Neural cell (in vitro differentiated cells): Measurements from ENCODE around the gene OR8A1. TPM values are rescaled to one million over a fixed set of nuclear protein-coding genes. Genes with fewer than 3 reads are reported as not detected.

Source experiments
- H2AFZ ChIP-seq: fragments of 200-600, 300-800 bp; sonication (generic), shearing (Covaris generic); 2 replicates; pipeline ENCODE4 v1.6.0; 2014; ENCODE audit warnings: low read depth, mild to moderate bottlenecking, antibody characterized with exemption, low read length, moderate library complexity
- H3F3A ChIP-seq: fragments of 200-600 bp; shearing (Covaris generic); 2 replicates; pipeline ENCODE4 v1.6.1; 2016; ENCODE audit warnings: mild to moderate bottlenecking, moderate library complexity, mixed read lengths, antibody characterized with exemption, low read length; ENCODE audit not compliant: insufficient read depth, poor library complexity, severe bottlenecking
- H3K27ac ChIP-seq: fragments of 200-600, 300-800 bp; sonication (generic), shearing (Covaris generic); 2 replicates; pipeline ENCODE4 v1.5.1; 2014; ENCODE audit warnings: mild to moderate bottlenecking, low read length, moderate library complexity
- H3K27me3 ChIP-seq: fragments of 300-800, 200-600 bp; sonication (generic), shearing (Covaris generic); 2 replicates; pipeline ENCODE4 v1.6.0; 2014; ENCODE audit warnings: mild to moderate bottlenecking, low read depth, low read length, moderate library complexity; ENCODE audit not compliant: insufficient read depth
- H3K36me3 ChIP-seq: fragments of 300-800, 200-600 bp; sonication (generic), shearing (Covaris generic); 2 replicates; pipeline ENCODE4 v1.5.1; 2014; ENCODE audit warnings: mild to moderate bottlenecking, antibody characterized with exemption, low read length, moderate library complexity; ENCODE audit not compliant: insufficient read depth
- H3K4me2 ChIP-seq: fragments of 300-800, 200-600 bp; sonication (generic), shearing (Covaris generic); 2 replicates; pipeline ENCODE4 v1.6.0; 2014; ENCODE audit warnings: mild to moderate bottlenecking, low read length
- H3K4me3 ChIP-seq: fragments of 300-800, 200-600 bp; sonication (generic), shearing (Covaris generic); 2 replicates; pipeline ENCODE4 v1.5.1; 2014; ENCODE audit warnings: mild to moderate bottlenecking, low read length, moderate library complexity
- H3K79me2 ChIP-seq: fragments of 200-600 bp; shearing (Covaris generic); replicated peaks from 2 replicates; pipeline ENCODE4 v1.6.0; 2014; ENCODE audit warnings: mild to moderate bottlenecking, low read length, moderate library complexity; ENCODE audit not compliant: insufficient read depth
- H3K9ac ChIP-seq: fragments of 300-800, 200-600 bp; sonication (generic), shearing (Covaris generic); 2 replicates; pipeline ENCODE4 v1.6.1; 2016; ENCODE audit warnings: mild to moderate bottlenecking, low read length, mixed read lengths
- H3K9me2 ChIP-seq: fragments of 200-600 bp; shearing (Covaris generic); 2 replicates; pipeline ENCODE4 v1.6.1; 2016; ENCODE audit warnings: mild to moderate bottlenecking, low read length, mixed read lengths; ENCODE audit not compliant: insufficient read depth
- H3K9me3 ChIP-seq: fragments of 200-600, 300-800 bp; sonication (generic), shearing (Covaris generic); 2 replicates; pipeline ENCODE4 v1.6.1; 2016; ENCODE audit warnings: mild to moderate bottlenecking, mixed run types, low read length, moderate library complexity, mixed read lengths
- H4K20me1 ChIP-seq: fragments of 200-600 bp; shearing (Covaris generic); 2 replicates; pipeline ENCODE4 v1.6.1; 2016; ENCODE audit warnings: mild to moderate bottlenecking, mixed run types; ENCODE audit not compliant: insufficient read depth
- EP300 ChIP-seq: fragments of 450-650 bp; conservative IDR thresholded peaks from 2 replicates; pipeline ENCODE4 v1.6.1; 2014; ENCODE audit warnings: antibody characterized with exemption, mild to moderate bottlenecking, moderate library complexity; ENCODE audit not compliant: poor library complexity, severe bottlenecking
- EZH2 ChIP-seq: fragments of 200-600, 300-800 bp; shearing (Covaris generic), sonication (generic); IDR thresholded peaks from 2 replicates; pipeline ENCODE4 v1.6.1; 2014; ENCODE audit warnings: antibody characterized with exemption, low read length, borderline replicate concordance, mild to moderate bottlenecking; ENCODE audit not compliant: insufficient read depth, poor library complexity, severe bottlenecking
- MXI1 ChIP-seq: fragments of 450-650 bp; conservative IDR thresholded peaks from 2 replicates; pipeline ENCODE4 v1.6.1; 2014; ENCODE audit warnings: antibody characterized with exemption, mild to moderate bottlenecking; ENCODE audit not compliant: poor library complexity, severe bottlenecking
- POLR2AphosphoS5 ChIP-seq: IDR thresholded peaks from 2 replicates; pipeline ENCODE4 v1.6.1; 2012
- RAD21 ChIP-seq: fragments of 450-650 bp; conservative IDR thresholded peaks from 2 replicates; pipeline ENCODE4 v1.6.1; 2014; ENCODE audit warnings: antibody characterized with exemption, mild to moderate bottlenecking, moderate library complexity
- REST ChIP-seq: IDR thresholded peaks from 2 replicates; pipeline ENCODE4 v1.6.1; 2012; ENCODE audit warnings: borderline replicate concordance
- SMC3 ChIP-seq: fragments of 450-650 bp; conservative IDR thresholded peaks from 2 replicates; pipeline ENCODE4 v1.6.1; 2014; ENCODE audit warnings: antibody characterized with exemption, mild to moderate bottlenecking, moderate library complexity; ENCODE audit not compliant: poor library complexity
- TAF1 ChIP-seq: IDR thresholded peaks from 2 replicates; pipeline ENCODE4 v1.6.1; 2012; ENCODE audit warnings: low read depth
- polyA plus RNA-seq: library from polyadenylated mRNA; depleted of rRNA; stranded (reverse); fragments of >200 nt; gene quantifications from 2 replicates; pipeline ENCODE4 v1.2.3, GENCODE V29; 2014
- TF ChIP-seq, protein P1 (sequence below): fragments of 450-650 bp; IDR thresholded peaks from 2 replicates; pipeline ENCODE4 v1.5.1; 2014; ENCODE audit warnings: antibody characterized with exemption, mild to moderate bottlenecking, moderate library complexity; ENCODE audit not compliant: poor library complexity, severe bottlenecking

Gene OR8A1
- polyA plus RNA-seq, 1 donor from 2014 or later = not detected

DNA sequence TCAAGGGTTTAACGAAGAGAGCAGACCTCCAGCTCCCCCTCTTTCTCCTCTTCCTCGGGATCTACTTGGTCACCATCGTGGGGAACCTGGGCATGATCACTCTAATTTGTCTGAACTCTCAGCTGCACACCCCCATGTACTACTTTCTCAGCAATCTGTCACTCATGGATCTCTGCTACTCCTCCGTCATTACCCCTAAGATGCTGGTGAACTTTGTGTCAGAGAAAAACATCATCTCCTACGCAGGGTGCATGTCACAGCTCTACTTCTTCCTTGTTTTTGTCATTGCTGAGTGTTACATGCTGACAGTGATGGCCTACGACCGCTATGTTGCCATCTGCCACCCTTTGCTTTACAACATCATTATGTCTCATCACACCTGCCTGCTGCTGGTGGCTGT, 363 bp downstream of the OR8A1 start:
- H3K9me2 ChIP-seq = no peaks in the 10 kb centered on the region
- H3K4me3 ChIP-seq = no peak overlapping the region
- H3K36me3 ChIP-seq = no peaks in the 10 kb centered on the region
- H3K9ac ChIP-seq = no peak overlapping the region
- H3F3A ChIP-seq = no peaks in the 10 kb centered on the region
- H3K4me2 ChIP-seq = no peak overlapping the region
- no peaks in the 10 kb centered on the region for H3K27me3 ChIP-seq
- H3K27ac ChIP-seq = no peak overlapping the region
- TF ChIP-seq MXI1 (no peak), EZH2 (no peak), REST (no peak), EP300 (no peak), TAF1 (no peak), SMC3 (no peak), RAD21 (no peak), POLR2AphosphoS5 (no peak)
- TF ChIP-seq, protein P1, sequence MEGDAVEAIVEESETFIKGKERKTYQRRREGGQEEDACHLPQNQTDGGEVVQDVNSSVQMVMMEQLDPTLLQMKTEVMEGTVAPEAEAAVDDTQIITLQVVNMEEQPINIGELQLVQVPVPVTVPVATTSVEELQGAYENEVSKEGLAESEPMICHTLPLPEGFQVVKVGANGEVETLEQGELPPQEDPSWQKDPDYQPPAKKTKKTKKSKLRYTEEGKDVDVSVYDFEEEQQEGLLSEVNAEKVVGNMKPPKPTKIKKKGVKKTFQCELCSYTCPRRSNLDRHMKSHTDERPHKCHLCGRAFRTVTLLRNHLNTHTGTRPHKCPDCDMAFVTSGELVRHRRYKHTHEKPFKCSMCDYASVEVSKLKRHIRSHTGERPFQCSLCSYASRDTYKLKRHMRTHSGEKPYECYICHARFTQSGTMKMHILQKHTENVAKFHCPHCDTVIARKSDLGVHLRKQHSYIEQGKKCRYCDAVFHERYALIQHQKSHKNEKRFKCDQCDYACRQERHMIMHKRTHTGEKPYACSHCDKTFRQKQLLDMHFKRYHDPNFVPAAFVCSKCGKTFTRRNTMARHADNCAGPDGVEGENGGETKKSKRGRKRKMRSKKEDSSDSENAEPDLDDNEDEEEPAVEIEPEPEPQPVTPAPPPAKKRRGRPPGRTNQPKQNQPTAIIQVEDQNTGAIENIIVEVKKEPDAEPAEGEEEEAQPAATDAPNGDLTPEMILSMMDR = no peak
- H2AFZ ChIP-seq = no peak overlapping the region
- H3K79me2 ChIP-seq = no peaks in the 10 kb centered on the region
- no peaks in the 10 kb centered on the region for H4K20me1 ChIP-seq
- H3K9me3 ChIP-seq = no peaks in the 10 kb centered on the region

- no peaks in the 10 kb centered on the region for H3F3A ChIP-seq
- no peak overlapping the region for H2AFZ ChIP-seq
- TF ChIP-seq EP300 = no peak
- no peak for TF ChIP-seq TAF1
- no peak for TF ChIP-seq RAD21
- no peak for TF ChIP-seq SMC3
- no peak for TF ChIP-seq POLR2AphosphoS5
- no peak for TF ChIP-seq MXI1
- no peak for TF ChIP-seq EZH2
- TF ChIP-seq, protein P1 = no peak
- no peak for TF ChIP-seq REST
- no peaks in the 10 kb centered on the region for H3K79me2 ChIP-seq
- H3K9me2 ChIP-seq = no peaks in the 10 kb centered on the region
- no peak overlapping the region for H3K4me2 ChIP-seq
- H3K9ac ChIP-seq = no peak overlapping the region
- H3K4me3 ChIP-seq = no peak overlapping the region
- H3K36me3 ChIP-seq = no peaks in the 10 kb centered on the region
- no peaks in the 10 kb centered on the region for H3K27me3 ChIP-seq
- H3K27ac ChIP-seq = no peak overlapping the region
- no peaks in the 10 kb centered on the region for H3K9me3 ChIP-seq
- no peaks in the 10 kb centered on the region for H4K20me1 ChIP-seq
Measured at GRCh38 chr11:124577716-124578427, 8.1 kb downstream of the OR8A1 start.
